ENCODE results near the gene ENHO. TPM values are rescaled to one million over a fixed set of nuclear protein-coding genes. Genes with fewer than 3 reads are reported as not detected.

Gene ENHO
- total RNA-seq, 4 donors from 2014 or later: not detected

DNA sequence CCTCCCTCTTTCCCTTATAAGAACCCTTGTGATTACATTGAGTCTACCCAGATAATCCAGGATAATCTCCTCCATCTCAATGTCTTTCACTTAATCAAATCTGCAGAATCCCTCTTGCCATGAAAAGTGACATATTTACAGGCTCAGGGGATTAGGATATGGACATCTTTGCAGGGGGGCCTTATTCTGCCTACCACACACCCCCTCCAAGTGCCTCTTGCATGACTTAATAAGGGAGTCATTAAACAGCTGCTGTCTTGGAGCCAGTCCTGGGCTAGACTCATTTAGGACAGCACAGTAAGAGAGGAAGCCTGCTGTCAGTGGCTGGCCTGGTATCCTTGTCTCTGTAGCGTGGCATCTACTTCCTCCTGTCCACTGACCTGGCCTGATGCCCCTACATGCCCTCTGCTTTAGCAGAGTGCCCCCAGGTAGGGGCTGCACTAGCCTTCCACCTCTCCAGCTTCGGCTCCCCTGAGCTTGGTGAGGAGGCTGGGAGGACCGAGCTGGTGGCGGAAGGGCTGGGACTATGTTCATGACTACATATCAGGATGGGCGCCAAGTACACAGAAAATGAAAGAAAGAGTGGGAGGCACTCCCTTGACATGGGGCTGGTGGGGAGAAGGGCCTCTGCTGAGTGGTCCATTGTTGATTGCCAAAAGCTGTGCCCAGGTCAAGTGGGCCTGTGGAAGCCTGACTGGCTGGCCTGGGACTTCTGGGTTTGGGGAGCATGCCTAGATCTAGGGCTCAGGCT lies 17.2 kb downstream of the ENHO start:
- H3K4me3 ChIP-seq (replicated peaks in 1 of 3): no peak overlapping the region
- no peaks in the 10 kb centered on the region for H3K9me3 ChIP-seq
- intact Hi-C loops (cut with DNase I): loop anchor here (10.0 kb wide), 1 partner anchor 171 kb away; no protein-coding TSS in a partner anchor
- no peaks in the 10 kb centered on the region for H3K27me3 ChIP-seq
- DNase-seq: no peak
- H3K36me3 ChIP-seq: no peaks in the 10 kb centered on the region
- 96% methylated on average over 5 of the region's 5 CpGs for WGBS, 2 donors
- H3K27ac ChIP-seq: no peak overlapping the region
- TF ChIP-seq POLR2A (IDR thresholded peaks at IDR 0.05): no peak
- peaks cover 9 to 14% of the 10 kb centered on the region in 2 donors for H3K4me1 ChIP-seq

DNA sequence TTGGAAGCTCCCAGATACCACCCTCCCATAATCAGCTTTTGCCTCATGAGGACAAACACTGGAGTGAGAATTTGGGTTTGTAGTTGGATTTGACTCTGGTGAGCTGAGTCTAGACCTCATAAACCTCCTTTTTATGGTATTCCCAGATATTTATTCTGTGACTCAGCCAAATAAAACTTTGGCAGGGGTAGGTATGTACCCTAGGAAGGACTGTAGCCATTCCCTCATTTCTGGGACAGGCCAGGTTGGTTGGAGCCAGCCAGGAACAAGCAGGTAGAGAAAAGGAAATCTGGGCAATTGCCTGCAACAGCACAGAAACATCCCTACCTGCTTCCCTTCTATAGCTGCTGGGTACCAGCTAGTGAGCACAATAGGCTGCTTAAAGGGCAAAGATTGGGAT lies 19.4 kb downstream of the ENHO start:
- peaks cover 9 to 14% of the 10 kb centered on the region in 2 donors for H3K4me1 ChIP-seq
- no peak overlapping the region for H3K4me3 ChIP-seq (replicated peaks in 1 of 3)
- DNase-seq: no peak
- TF ChIP-seq, protein P1, sequence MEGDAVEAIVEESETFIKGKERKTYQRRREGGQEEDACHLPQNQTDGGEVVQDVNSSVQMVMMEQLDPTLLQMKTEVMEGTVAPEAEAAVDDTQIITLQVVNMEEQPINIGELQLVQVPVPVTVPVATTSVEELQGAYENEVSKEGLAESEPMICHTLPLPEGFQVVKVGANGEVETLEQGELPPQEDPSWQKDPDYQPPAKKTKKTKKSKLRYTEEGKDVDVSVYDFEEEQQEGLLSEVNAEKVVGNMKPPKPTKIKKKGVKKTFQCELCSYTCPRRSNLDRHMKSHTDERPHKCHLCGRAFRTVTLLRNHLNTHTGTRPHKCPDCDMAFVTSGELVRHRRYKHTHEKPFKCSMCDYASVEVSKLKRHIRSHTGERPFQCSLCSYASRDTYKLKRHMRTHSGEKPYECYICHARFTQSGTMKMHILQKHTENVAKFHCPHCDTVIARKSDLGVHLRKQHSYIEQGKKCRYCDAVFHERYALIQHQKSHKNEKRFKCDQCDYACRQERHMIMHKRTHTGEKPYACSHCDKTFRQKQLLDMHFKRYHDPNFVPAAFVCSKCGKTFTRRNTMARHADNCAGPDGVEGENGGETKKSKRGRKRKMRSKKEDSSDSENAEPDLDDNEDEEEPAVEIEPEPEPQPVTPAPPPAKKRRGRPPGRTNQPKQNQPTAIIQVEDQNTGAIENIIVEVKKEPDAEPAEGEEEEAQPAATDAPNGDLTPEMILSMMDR (IDR thresholded peaks at IDR 0.05): no peak
- TF ChIP-seq POLR2A (IDR thresholded peaks at IDR 0.05): no peak
- intact Hi-C loops (cut with DNase I): loop anchor here (5.0 to 10.0 kb wide), 2 partner anchors 66 to 169 kb away; no protein-coding TSS in a partner anchor
- no peaks in the 10 kb centered on the region for H3K36me3 ChIP-seq
- no peaks in the 10 kb centered on the region for H3K27me3 ChIP-seq
- no peak overlapping the region for H3K27ac ChIP-seq
- no peaks in the 10 kb centered on the region for H3K9me3 ChIP-seq

DNA sequence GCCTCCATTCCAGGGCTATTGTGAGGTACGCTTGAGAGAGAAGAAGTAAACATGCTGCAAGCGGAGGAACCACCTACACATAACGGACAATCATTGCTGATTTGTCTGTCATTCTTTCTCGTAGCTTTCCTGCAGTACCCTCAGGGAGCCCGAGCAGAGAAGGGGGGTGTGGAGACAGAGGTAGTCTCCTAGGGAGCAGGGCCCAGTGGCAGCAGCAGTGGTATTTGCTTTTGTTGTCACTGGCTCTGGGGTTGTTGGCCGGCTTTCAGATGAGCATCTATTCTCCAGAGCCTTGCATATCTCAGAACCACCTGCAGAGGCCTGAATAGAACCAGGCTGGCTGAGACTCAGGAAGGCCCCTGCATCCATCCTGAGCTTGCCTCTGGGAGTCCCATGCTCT lies 19.9 kb downstream of the ENHO start:
- intact Hi-C loops (cut with DNase I): loop anchor here (5.0 to 10.0 kb wide), 2 partner anchors 66 to 168 kb away; no protein-coding TSS in a partner anchor
- no peaks in the 10 kb centered on the region for H3K36me3 ChIP-seq
- DNase-seq: peak; percentile 36 to 43
- no peak overlapping the region for H3K4me3 ChIP-seq (replicated peaks in 1 of 3)
- no peak for TF ChIP-seq POLR2A (IDR thresholded peaks at IDR 0.05)
- TF ChIP-seq, protein P1 (IDR thresholded peaks at IDR 0.05): no peak
- no peaks in the 10 kb centered on the region for H3K27me3 ChIP-seq
- H3K27ac ChIP-seq: no peak overlapping the region
- H3K4me1 ChIP-seq: peaks cover 9 to 14% of the 10 kb centered on the region in 2 donors
- 48 to 57% methylated on average over 6 of the region's 6 CpGs for WGBS, 2 donors
- H3K9me3 ChIP-seq: no peaks in the 10 kb centered on the region

DNA sequence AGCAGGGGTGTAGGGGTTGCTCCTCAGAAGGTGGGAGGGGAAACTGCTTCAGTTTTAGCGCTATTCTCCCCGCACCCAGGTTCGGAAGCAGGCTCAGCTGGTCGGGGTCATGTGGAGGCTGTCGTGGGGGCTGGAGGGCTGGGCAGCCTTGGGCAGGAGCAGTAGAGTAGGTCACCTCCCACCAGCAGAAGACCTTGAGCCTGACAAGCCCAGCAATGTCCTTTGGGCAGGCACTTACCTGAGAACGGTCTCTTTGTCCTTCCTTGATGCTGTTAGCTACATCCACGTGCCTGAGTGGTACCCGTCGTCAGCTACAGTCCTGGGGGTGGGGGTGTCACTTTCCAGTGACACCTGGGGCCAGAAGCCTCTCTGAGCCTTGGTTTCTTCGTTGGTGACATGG lies 20.3 kb downstream of the ENHO start:
- H3K4me1 ChIP-seq: peaks cover 9 to 14% of the 10 kb centered on the region in 2 donors

DNA sequence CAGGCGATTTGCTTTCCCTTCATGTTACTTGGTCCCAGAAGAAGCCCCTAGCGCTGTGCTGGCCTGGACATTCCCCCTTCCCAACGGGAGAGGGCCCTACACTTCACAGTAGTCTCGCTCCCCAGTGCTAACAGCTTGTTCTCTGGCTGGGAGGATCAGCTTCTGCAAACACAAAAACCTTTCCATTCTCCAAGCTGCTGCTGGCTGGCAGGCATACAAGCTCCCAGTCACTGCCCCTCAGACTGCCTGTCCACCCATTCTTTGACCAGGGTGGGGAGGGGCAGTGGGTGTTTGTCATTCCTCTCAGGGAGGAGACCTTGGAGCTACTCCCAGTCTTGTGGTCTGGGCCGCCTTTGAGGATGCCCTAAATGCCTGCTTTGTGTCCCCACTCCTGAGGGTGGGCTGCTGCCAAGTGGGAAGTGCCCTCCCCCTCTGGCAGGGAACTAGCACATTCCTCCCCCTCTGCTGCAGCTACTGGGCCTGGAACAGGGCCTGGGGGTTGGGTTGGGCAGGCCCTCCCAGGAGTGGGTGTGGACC lies 20.8 kb downstream of the ENHO start:
- 16 to 25% methylated on average over 5 of the region's 5 CpGs for WGBS, 2 donors
- Histone ChIP-seq H3K27ac (no peak overlapping the region), H3K27me3 (no peaks in the 10 kb centered on the region), H3K9me3 (no peaks in the 10 kb centered on the region), H3K36me3 (no peaks in the 10 kb centered on the region), H3K4me1 (peaks cover 9 to 14% of the 10 kb centered on the region in 2 donors), H3K4me3 (replicated peaks in 1 of 3) (no peak overlapping the region)
- TF ChIP-seq, protein P1 (IDR thresholded peaks at IDR 0.05): no peak
- TF ChIP-seq POLR2A (IDR thresholded peaks at IDR 0.05): no peak
- peak; percentile 42 to 53 for DNase-seq
- intact Hi-C loops (cut with DNase I): loop anchor here (2.0 to 10.0 kb wide), 3 partner anchors 65 to 167 kb away; no protein-coding TSS in a partner anchor

More for the DNA sequence above, 20.3 kb downstream of the ENHO start:
- Histone ChIP-seq H3K9me3 (no peaks in the 10 kb centered on the region), H3K4me3 (replicated peaks in 1 of 3) (no peak overlapping the region), H3K36me3 (no peaks in the 10 kb centered on the region), H3K27me3 (no peaks in the 10 kb centered on the region), H3K27ac (no peak overlapping the region)
- WGBS, 2 donors: 37% methylated on average over 8 to 9 of the region's 10 CpGs
- no peak for DNase-seq
- intact Hi-C loops (cut with DNase I): loop anchor here (5.0 to 10.0 kb wide), 2 partner anchors 65 to 168 kb away; no protein-coding TSS in a partner anchor
- TF ChIP-seq, protein P1 (IDR thresholded peaks at IDR 0.05): no peak
- no peak for TF ChIP-seq POLR2A (IDR thresholded peaks at IDR 0.05)

Data from thyroid gland (tissue), 4 donors.